ENCODE data around the gene SOS2. TPM values are rescaled to one million over a fixed set of nuclear protein-coding genes. Genes with fewer than 3 reads are reported as not detected.
A peak's percentile ranks its signal among the peaks of the same experiment; 100 is the strongest.

The SOS2 gene
- total RNA-seq, 5 donors from 2014 or later (not counting 1 experiment from before 2014, with no cell fraction given) = 37.1 to 44.6 (median 40.2) TPM

GRCh38 chr14:50242566-50243310 is 11.4 kb upstream of the SOS2 start:
- no peaks in the 10 kb centered on the region for H3K36me3 Mint-ChIP-seq
- ATAC-seq (replicated peaks in 1 of 4) (no peak), DNase-seq (no peak)
- peak overlapping the region in 1 of 2 donors; percentile 3 for H3K27ac Mint-ChIP-seq
- Histone ChIP-seq H3K27me3 (replicated peaks in 1 of 2; ENCODE audit: control insufficient read depth in 2 of 2, extremely low read depth in 1 of 2, insufficient read depth in 2 of 2, low read length in 1 of 2) (no peaks in the 10 kb centered on the region), H3K4me3 (ENCODE audit: control insufficient read depth in 1 of 2, extremely low read depth in 1 of 2, low read length in 1 of 2) (no peak overlapping the region), H3K36me3 (ENCODE audit: control insufficient read depth in 2 of 2, extremely low read depth in 1 of 2, insufficient read depth in 1 of 2, low read length in 1 of 2) (peaks cover 0 to 3% of the 10 kb centered on the region in 2 donors), H3K9me3 (no peaks in the 10 kb centered on the region), H3K27ac (ENCODE audit: low read length) (no peak overlapping the region), H3K4me1 (ENCODE audit: control insufficient read depth in 1 of 2, extremely low read depth in 1 of 2, insufficient read depth in 2 of 2, low read length in 2 of 2) (no peaks in the 10 kb centered on the region)
- no CpG with 5 or more reads among the region's 5 CpGs for WGBS (ENCODE audit: insufficient coverage)
- H3K4me3 Mint-ChIP-seq = no peak overlapping the region
- no peaks in the 10 kb centered on the region for H3K9me3 Mint-ChIP-seq
- CTCF ChIA-PET = interaction anchor here in 1 of 2 donors (0.7 kb wide), 1 partner anchor 97 kb away, joined by 3 read pairs; no protein-coding TSS in a partner anchor
- POLR2A ChIA-PET = interaction anchor here in 1 of 2 donors (0.6 kb wide), 1 partner anchor 10 kb away, joined by 5 read pairs; no protein-coding TSS in a partner anchor
- no peaks in the 10 kb centered on the region for H3K27me3 Mint-ChIP-seq
- H3K4me1 Mint-ChIP-seq = no peaks in the 10 kb centered on the region

- H3K27ac Mint-ChIP-seq = no peak overlapping the region
- Histone ChIP-seq H3K9me3 (no peaks in the 10 kb centered on the region), H3K4me3 (ENCODE audit: control insufficient read depth in 1 of 2, extremely low read depth in 1 of 2, low read length in 1 of 2) (no peak overlapping the region), H3K27me3 (replicated peaks in 1 of 2; ENCODE audit: control insufficient read depth in 2 of 2, extremely low read depth in 1 of 2, insufficient read depth in 2 of 2, low read length in 1 of 2) (no peaks in the 10 kb centered on the region), H3K4me1 (ENCODE audit: control insufficient read depth in 1 of 2, extremely low read depth in 1 of 2, insufficient read depth in 2 of 2, low read length in 2 of 2) (no peaks in the 10 kb centered on the region), H3K36me3 (ENCODE audit: control insufficient read depth in 2 of 2, extremely low read depth in 1 of 2, insufficient read depth in 1 of 2, low read length in 1 of 2) (peaks cover 0 to 3% of the 10 kb centered on the region in 2 donors), H3K27ac (ENCODE audit: low read length) (no peak overlapping the region)
- no peaks in the 10 kb centered on the region for H3K27me3 Mint-ChIP-seq
- H3K4me1 Mint-ChIP-seq = no peaks in the 10 kb centered on the region
- H3K4me3 Mint-ChIP-seq = no peak overlapping the region
- WGBS (ENCODE audit: insufficient coverage) = no CpG with 5 or more reads among the region's 1 CpG
- no peaks in the 10 kb centered on the region for H3K36me3 Mint-ChIP-seq
- DNase-seq = no peak
- CTCF ChIA-PET = interaction anchor here in 1 of 2 donors (0.7 kb wide), 1 partner anchor 97 kb away, joined by 3 read pairs; no protein-coding TSS in a partner anchor
- no peak for ATAC-seq (replicated peaks in 1 of 4)
- H3K9me3 Mint-ChIP-seq = no peaks in the 10 kb centered on the region
- POLR2A ChIA-PET = interaction anchor here in 1 of 2 donors (0.6 kb wide), 1 partner anchor 461 kb away, joined by 4 read pairs; no protein-coding TSS in a partner anchor
Observed at GRCh38 chr14:50242096-50242495, 10.7 kb upstream of the SOS2 start.

- H3K36me3 ChIP-seq (ENCODE audit: control insufficient read depth in 2 of 2, extremely low read depth in 1 of 2, insufficient read depth in 1 of 2, low read length in 1 of 2) = no peaks in the 10 kb centered on the region
- H3K9me3 ChIP-seq = no peaks in the 10 kb centered on the region
- ChIA-PET POLR2A (no interaction called here), CTCF (no interaction called here)
- no peaks in the 10 kb centered on the region for H3K27me3 ChIP-seq (replicated peaks in 1 of 2; ENCODE audit: control insufficient read depth in 2 of 2, extremely low read depth in 1 of 2, insufficient read depth in 2 of 2, low read length in 1 of 2)
- Mint-ChIP-seq H3K9me3 (no peaks in the 10 kb centered on the region), H3K4me1 (peaks cover under 1 to 15% (median 10%) of the 10 kb centered on the region in 3 donors), H3K4me3 (no peak overlapping the region), H3K27ac (no peak overlapping the region), H3K36me3 (no peaks in the 10 kb centered on the region), H3K27me3 (no peaks in the 10 kb centered on the region)
- no peak overlapping the region for H3K27ac ChIP-seq (ENCODE audit: low read length)
- no peak overlapping the region for H3K4me3 ChIP-seq (ENCODE audit: control insufficient read depth in 1 of 2, extremely low read depth in 1 of 2, low read length in 1 of 2)
- H3K4me1 ChIP-seq (ENCODE audit: control insufficient read depth in 1 of 2, extremely low read depth in 1 of 2, insufficient read depth in 2 of 2, low read length in 2 of 2) = peaks cover 0 to 9% of the 10 kb centered on the region in 2 experiments
- ATAC-seq (replicated peaks in 1 of 4) = no peak
- 60% methylated on average over 3 of the region's 3 CpGs for WGBS (ENCODE audit: insufficient coverage)
- no peak for DNase-seq
Observed at GRCh38 chr14:50237427-50237826, 6.0 kb upstream of the SOS2 start.

- Mint-ChIP-seq H3K36me3 (peaks cover under 1% of the 10 kb centered on the region), H3K4me3 (peak overlapping the region; percentile 31 to 64 (median 49)), H3K9me3 (no peaks in the 10 kb centered on the region), H3K27ac (peak overlapping the region; percentile 53 to 81), H3K27me3 (no peaks in the 10 kb centered on the region), H3K4me1 (peaks cover 22 to 34% (median 27%) of the 10 kb centered on the region in 3 donors)
- DNase-seq = peak in 1 of 35 experiments; percentile 16
- ATAC-seq (replicated peaks in 1 of 4) = no peak
- no CpG with 5 or more reads among the region's 4 CpGs for WGBS (ENCODE audit: insufficient coverage)
- H3K27me3 ChIP-seq (replicated peaks in 1 of 2; ENCODE audit: control insufficient read depth in 2 of 2, extremely low read depth in 1 of 2, insufficient read depth in 2 of 2, low read length in 1 of 2) = no peaks in the 10 kb centered on the region
- H3K4me1 ChIP-seq (ENCODE audit: control insufficient read depth in 1 of 2, extremely low read depth in 1 of 2, insufficient read depth in 2 of 2, low read length in 2 of 2) = peaks cover 8 to 20% of the 10 kb centered on the region in 2 experiments
- no peak overlapping the region for H3K27ac ChIP-seq (ENCODE audit: low read length)
- CTCF ChIA-PET = interaction anchor here (0.7 to 1.0 kb wide), 3 partner anchors 17 to 1758 kb away, joined by 3 read pairs; no protein-coding TSS in a partner anchor
- H3K4me3 ChIP-seq (ENCODE audit: control insufficient read depth in 1 of 2, extremely low read depth in 1 of 2, low read length in 1 of 2) = no peak overlapping the region
- no peaks in the 10 kb centered on the region for H3K9me3 ChIP-seq
- POLR2A ChIA-PET = interaction anchor here in 1 of 2 donors (0.6 kb wide), 1 partner anchor 556 kb away, joined by 3 read pairs; no protein-coding TSS in a partner anchor
- no peaks in the 10 kb centered on the region for H3K36me3 ChIP-seq (ENCODE audit: control insufficient read depth in 2 of 2, extremely low read depth in 1 of 2, insufficient read depth in 1 of 2, low read length in 1 of 2)
Observed at GRCh38 chr14:50233951-50234250, 2.5 kb upstream of the SOS2 start.

- no peaks in the 10 kb centered on the region for H3K36me3 ChIP-seq (ENCODE audit: control insufficient read depth in 2 of 2, extremely low read depth in 1 of 2, insufficient read depth in 1 of 2, low read length in 1 of 2)
- no peak for ATAC-seq (replicated peaks in 1 of 4)
- POLR2A ChIA-PET = interaction anchor here in 1 of 2 donors (0.6 kb wide), 1 partner anchor 18 kb away, joined by 3 read pairs; no protein-coding TSS in a partner anchor
- no peaks in the 10 kb centered on the region for H3K27me3 ChIP-seq (replicated peaks in 1 of 2; ENCODE audit: control insufficient read depth in 2 of 2, extremely low read depth in 1 of 2, insufficient read depth in 2 of 2, low read length in 1 of 2)
- WGBS (ENCODE audit: insufficient coverage) = 83% methylated on average over 6 of the region's 14 CpGs
- no peaks in the 10 kb centered on the region for H3K27me3 Mint-ChIP-seq
- peak overlapping the region; percentile 53 to 81 for H3K27ac Mint-ChIP-seq
- no peak overlapping the region for H3K27ac ChIP-seq (ENCODE audit: low read length)
- peaks cover 28 to 39% (median 32%) of the 10 kb centered on the region in 3 donors for H3K4me1 Mint-ChIP-seq
- no peak overlapping the region for H3K4me3 ChIP-seq (ENCODE audit: control insufficient read depth in 1 of 2, extremely low read depth in 1 of 2, low read length in 1 of 2)
- peak in 1 of 35 experiments; percentile 27 for DNase-seq
- peaks cover 6% of the 10 kb centered on the region for H3K36me3 Mint-ChIP-seq
- peaks cover 8 to 20% of the 10 kb centered on the region in 2 experiments for H3K4me1 ChIP-seq (ENCODE audit: control insufficient read depth in 1 of 2, extremely low read depth in 1 of 2, insufficient read depth in 2 of 2, low read length in 2 of 2)
- H3K9me3 ChIP-seq = no peaks in the 10 kb centered on the region
- peak overlapping the region; percentile 63 to 85 (median 79) for H3K4me3 Mint-ChIP-seq
- CTCF ChIA-PET = interaction anchor here (0.5 to 0.7 kb wide), 3 partner anchors 23 to 1759 kb away, joined by 3 read pairs; no protein-coding TSS in a partner anchor
- no peaks in the 10 kb centered on the region for H3K9me3 Mint-ChIP-seq
Observed at GRCh38 chr14:50233166-50233950, 2.0 kb upstream of the SOS2 start.

GRCh38 chr14:50232276-50232642 is 881 bp upstream of the SOS2 start:
- H3K27me3 ChIP-seq (replicated peaks in 1 of 2; ENCODE audit: control insufficient read depth in 2 of 2, extremely low read depth in 1 of 2, insufficient read depth in 2 of 2, low read length in 1 of 2) = no peaks in the 10 kb centered on the region
- H3K9me3 ChIP-seq = no peaks in the 10 kb centered on the region
- 86% methylated on average over 10 of the region's 13 CpGs for WGBS (ENCODE audit: insufficient coverage)
- ATAC-seq (replicated peaks in 1 of 4) (no peak), DNase-seq (no peak)
- no peaks in the 10 kb centered on the region for H3K9me3 Mint-ChIP-seq
- peak overlapping the region; percentile 60 to 85 for H3K4me3 ChIP-seq (ENCODE audit: control insufficient read depth in 1 of 2, extremely low read depth in 1 of 2, low read length in 1 of 2)
- POLR2A ChIA-PET = interaction anchor here (0.6 kb wide), 4 partner anchors 11 to 187 kb away, joined by 3 to 5 read pairs (median 3); no protein-coding TSS in a partner anchor
- peaks cover 7% of the 10 kb centered on the region for H3K36me3 Mint-ChIP-seq
- H3K27me3 Mint-ChIP-seq = no peaks in the 10 kb centered on the region
- CTCF ChIA-PET = interaction anchor here (0.5 kb wide), 2 partner anchors 51 to 628 kb away, joined by 3 to 4 read pairs; no protein-coding TSS in a partner anchor
- H3K4me3 Mint-ChIP-seq = peak overlapping the region; percentile 78 to 85 (median 79)
- H3K4me1 ChIP-seq (ENCODE audit: control insufficient read depth in 1 of 2, extremely low read depth in 1 of 2, insufficient read depth in 2 of 2, low read length in 2 of 2) = peaks cover 8 to 20% of the 10 kb centered on the region in 2 experiments
- peak overlapping the region; percentile 76 to 87 for H3K27ac Mint-ChIP-seq
- peak overlapping the region; percentile 76 for H3K27ac ChIP-seq (ENCODE audit: low read length)
- H3K36me3 ChIP-seq (ENCODE audit: control insufficient read depth in 2 of 2, extremely low read depth in 1 of 2, insufficient read depth in 1 of 2, low read length in 1 of 2) = no peaks in the 10 kb centered on the region
- peaks cover 30 to 46% (median 36%) of the 10 kb centered on the region in 3 donors for H3K4me1 Mint-ChIP-seq

All from T-cell (primary cell).